HEK293 (cell line): Measurements from ENCODE around the gene FADD.
A peak's percentile ranks its signal among the peaks of the same experiment; 100 is the strongest.

Experiments used
- EGR2 ChIP-seq: fragments of 450-650 bp; formaldehyde crosslinking; IDR thresholded peaks from 2 replicates; pipeline ENCODE4 v1.5.1; 2016; ENCODE audit warnings: low read depth, missing biosample characterization, missing genetic modification characterization
- GLI2 ChIP-seq: fragments of 450-650 bp; formaldehyde crosslinking; IDR thresholded peaks from 2 replicates; pipeline ENCODE4; 2017; ENCODE audit warnings: missing biosample characterization, missing genetic modification characterization, low read depth, borderline replicate concordance
- GLIS2 ChIP-seq: fragments of 450-650 bp; formaldehyde crosslinking; IDR thresholded peaks from 2 replicates; pipeline ENCODE4 v1.5.1; 2016; ENCODE audit warnings: missing biosample characterization, missing genetic modification characterization
- SP3 ChIP-seq: fragments of 450-650 bp; formaldehyde crosslinking; IDR thresholded peaks from 2 replicates; pipeline ENCODE4 v1.5.1; 2016; ENCODE audit warnings: missing biosample characterization, missing genetic modification characterization
- TCF7L2 ChIP-seq: IDR thresholded peaks from 2 replicates; pipeline ENCODE4 v1.6.1; 2011; ENCODE audit warnings: low read depth, mild to moderate bottlenecking, inconsistent platforms, low read length, moderate library complexity, borderline replicate concordance
- ZBTB26 ChIP-seq: fragments of 450-650 bp; formaldehyde crosslinking; optimal IDR thresholded peaks from 2 replicates; pipeline ENCODE3; 2016; ENCODE audit warnings: missing biosample characterization, mild to moderate bottlenecking, missing genetic modification characterization
- ZFHX2 ChIP-seq: fragments of 450-650 bp; formaldehyde crosslinking; conservative IDR thresholded peaks from 2 replicates; pipeline ENCODE4 v1.5.1; 2016; ENCODE audit warnings: missing biosample characterization, missing genetic modification characterization
- ZNF157 ChIP-seq: fragments of 450-650 bp; formaldehyde crosslinking; IDR thresholded peaks from 2 replicates; pipeline ENCODE4 v1.5.1; 2016; ENCODE audit warnings: missing biosample characterization, missing genetic modification characterization
- ZNF169 ChIP-seq: fragments of 450-650 bp; formaldehyde crosslinking; IDR thresholded peaks from 2 replicates; pipeline ENCODE4 v1.5.1; 2016; ENCODE audit warnings: missing biosample characterization, missing genetic modification characterization
- ZNF174 ChIP-seq: fragments of 450-650 bp; formaldehyde crosslinking; IDR thresholded peaks from 2 replicates; pipeline ENCODE4 v1.5.0; 2017; ENCODE audit warnings: missing biosample characterization, mild to moderate bottlenecking, missing genetic modification characterization
- ZNF2 ChIP-seq: fragments of 450-650 bp; formaldehyde crosslinking; IDR thresholded peaks from 2 replicates; pipeline ENCODE4 v1.5.1; 2016; ENCODE audit warnings: missing biosample characterization, missing genetic modification characterization
- ZNF214 ChIP-seq: fragments of 450-650 bp; formaldehyde crosslinking; IDR thresholded peaks from 2 replicates; pipeline ENCODE4 v1.5.1; 2017; ENCODE audit warnings: missing biosample characterization, mild to moderate bottlenecking, missing genetic modification characterization, borderline replicate concordance
- ZNF221 ChIP-seq: fragments of 450-650 bp; formaldehyde crosslinking; IDR thresholded peaks from 2 replicates; pipeline ENCODE4 v1.5.1; 2017; ENCODE audit warnings: missing biosample characterization, missing genetic modification characterization, borderline replicate concordance
- ZNF23 ChIP-seq: fragments of 450-650 bp; formaldehyde crosslinking; IDR thresholded peaks from 2 replicates; pipeline ENCODE4 v1.5.1; 2016; ENCODE audit warnings: missing biosample characterization, missing genetic modification characterization, borderline replicate concordance
- ZNF266 ChIP-seq: fragments of 450-650 bp; formaldehyde crosslinking; IDR thresholded peaks from 2 replicates; pipeline ENCODE4 v1.5.1; 2016; ENCODE audit warnings: missing biosample characterization, missing genetic modification characterization, low read depth
- ZNF311 ChIP-seq: fragments of 450-650 bp; formaldehyde crosslinking; IDR thresholded peaks from 2 replicates; pipeline ENCODE4 v1.5.1; 2017; ENCODE audit warnings: missing biosample characterization, missing genetic modification characterization, borderline replicate concordance
- ZNF37A ChIP-seq: fragments of 450-650 bp; IDR thresholded peaks from 2 replicates; pipeline ENCODE4 v1.5.1; 2018; ENCODE audit warnings: missing biosample characterization, missing genetic modification characterization
- ZNF398 ChIP-seq: fragments of 450-650 bp; formaldehyde crosslinking; IDR thresholded peaks from 2 replicates; pipeline ENCODE4 v1.5.1; 2017; ENCODE audit warnings: missing biosample characterization, missing genetic modification characterization
- ZNF404 ChIP-seq: fragments of 450-650 bp; formaldehyde crosslinking; IDR thresholded peaks from 2 replicates; pipeline ENCODE4 v1.5.1; 2017; ENCODE audit warnings: missing biosample characterization, missing genetic modification characterization
- ZNF423 ChIP-seq: fragments of 450-650 bp; formaldehyde crosslinking; IDR thresholded peaks from 2 replicates; pipeline ENCODE4 v1.5.1; 2016; ENCODE audit warnings: missing biosample characterization, missing genetic modification characterization
- ZNF433 ChIP-seq: fragments of 450-650 bp; formaldehyde crosslinking; IDR thresholded peaks from 2 replicates; pipeline ENCODE4 v1.5.1; 2016; ENCODE audit warnings: missing biosample characterization, missing genetic modification characterization, low read depth
- ZNF501 ChIP-seq: fragments of 450-650 bp; formaldehyde crosslinking; IDR thresholded peaks from 2 replicates; pipeline ENCODE4 v1.5.1; 2016; ENCODE audit warnings: missing biosample characterization, missing genetic modification characterization
- ZNF514 ChIP-seq: fragments of 450-650 bp; formaldehyde crosslinking; IDR thresholded peaks from 2 replicates; pipeline ENCODE4 v1.5.1; 2016; ENCODE audit warnings: missing biosample characterization, missing genetic modification characterization
- ZNF521 ChIP-seq: fragments of 450-650 bp; formaldehyde crosslinking; IDR thresholded peaks from 2 replicates; pipeline ENCODE4 v1.5.1; 2017; ENCODE audit warnings: missing biosample characterization, mild to moderate bottlenecking, missing genetic modification characterization
- ZNF548 ChIP-seq: fragments of 450-650 bp; formaldehyde crosslinking; IDR thresholded peaks from 2 replicates; pipeline ENCODE4 v1.5.1; 2016; ENCODE audit warnings: missing biosample characterization, missing genetic modification characterization
- ZNF658 ChIP-seq: fragments of 450-650 bp; formaldehyde crosslinking; IDR thresholded peaks from 2 replicates; pipeline ENCODE4; 2016; ENCODE audit warnings: missing biosample characterization, missing genetic modification characterization
- ZSCAN23 ChIP-seq: fragments of 450-650 bp; formaldehyde crosslinking; IDR thresholded peaks from 2 replicates; pipeline ENCODE4 v1.5.1; 2016; ENCODE audit warnings: missing biosample characterization, missing genetic modification characterization
- ZXDB ChIP-seq: fragments of 450-650 bp; formaldehyde crosslinking; IDR thresholded peaks from 2 replicates; pipeline ENCODE4 v1.5.1; 2016; ENCODE audit warnings: missing biosample characterization, missing genetic modification characterization
- TF ChIP-seq, protein P1 (sequence below): fragments of 450-650 bp; IDR thresholded peaks from 2 replicates; pipeline ENCODE4 v1.5.1; 2018; ENCODE audit warnings: missing biosample characterization, missing genetic modification characterization
- TF ChIP-seq, protein P2 (sequence below): fragments of 450-650 bp; formaldehyde crosslinking; IDR thresholded peaks from 2 replicates; pipeline ENCODE4 v1.5.1; 2016; ENCODE audit warnings: missing biosample characterization, missing genetic modification characterization, borderline replicate concordance
- TF ChIP-seq, protein P3 (sequence below): fragments of 450-650 bp; formaldehyde crosslinking; IDR thresholded peaks from 2 replicates; pipeline ENCODE4 v1.5.1; 2016; ENCODE audit warnings: missing biosample characterization, missing genetic modification characterization

The FADD gene

GRCh38 chr11:70203751-70204465 is 812 bp downstream of the FADD start (continued):
- TF ChIP-seq SP3 (tag by site-specific recombination) (peak; percentile 46; the same call in 1 of the 2 replicates), ZNF501 (tag by site-specific recombination) (no peak), ZNF398 (no peak), ZNF548 (tag by site-specific recombination) (no peak), GLIS2 (no peak), ZFHX2 (tag by site-specific recombination) (peak; percentile 72), ZSCAN23 (tag by site-specific recombination) (no peak), ZNF433 (no peak), TCF7L2 (no peak), ZNF221 (tag by site-specific recombination) (no peak), ZNF266 (tag by site-specific recombination) (no peak), ZNF23 (tag by site-specific recombination) (no peak), ZNF658 (tag by site-specific recombination) (no peak), ZNF311 (tag by site-specific recombination) (no peak), ZNF521 (tag by site-specific recombination) (no peak), ZNF169 (tag by site-specific recombination) (no peak), ZNF404 (tag by site-specific recombination) (no peak), ZNF2 (tag by site-specific recombination) (0 out of 2 replicates have a peak, but pooled peaks have one; percentile 32), ZXDB (tag by site-specific recombination) (no peak), ZNF37A (tag by site-specific recombination) (no peak), GLI2 (tag by site-specific recombination) (no peak), ZNF214 (no peak), ZNF514 (tag by site-specific recombination) (no peak), ZNF174 (tag by site-specific recombination) (no peak), ZNF157 (tag by site-specific recombination) (no peak), EGR2 (peak; percentile 53; the same call in 1 of the 2 replicates), ZNF423 (tag by site-specific recombination) (no peak), ZBTB26 (tag by site-specific recombination) (peak; percentile 1)
- TF ChIP-seq, protein P1, sequence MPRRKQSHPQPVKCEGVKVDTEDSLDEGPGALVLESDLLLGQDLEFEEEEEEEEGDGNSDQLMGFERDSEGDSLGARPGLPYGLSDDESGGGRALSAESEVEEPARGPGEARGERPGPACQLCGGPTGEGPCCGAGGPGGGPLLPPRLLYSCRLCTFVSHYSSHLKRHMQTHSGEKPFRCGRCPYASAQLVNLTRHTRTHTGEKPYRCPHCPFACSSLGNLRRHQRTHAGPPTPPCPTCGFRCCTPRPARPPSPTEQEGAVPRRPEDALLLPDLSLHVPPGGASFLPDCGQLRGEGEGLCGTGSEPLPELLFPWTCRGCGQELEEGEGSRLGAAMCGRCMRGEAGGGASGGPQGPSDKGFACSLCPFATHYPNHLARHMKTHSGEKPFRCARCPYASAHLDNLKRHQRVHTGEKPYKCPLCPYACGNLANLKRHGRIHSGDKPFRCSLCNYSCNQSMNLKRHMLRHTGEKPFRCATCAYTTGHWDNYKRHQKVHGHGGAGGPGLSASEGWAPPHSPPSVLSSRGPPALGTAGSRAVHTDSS (tag by site-specific recombination): no peak
- TF ChIP-seq, protein P2, sequence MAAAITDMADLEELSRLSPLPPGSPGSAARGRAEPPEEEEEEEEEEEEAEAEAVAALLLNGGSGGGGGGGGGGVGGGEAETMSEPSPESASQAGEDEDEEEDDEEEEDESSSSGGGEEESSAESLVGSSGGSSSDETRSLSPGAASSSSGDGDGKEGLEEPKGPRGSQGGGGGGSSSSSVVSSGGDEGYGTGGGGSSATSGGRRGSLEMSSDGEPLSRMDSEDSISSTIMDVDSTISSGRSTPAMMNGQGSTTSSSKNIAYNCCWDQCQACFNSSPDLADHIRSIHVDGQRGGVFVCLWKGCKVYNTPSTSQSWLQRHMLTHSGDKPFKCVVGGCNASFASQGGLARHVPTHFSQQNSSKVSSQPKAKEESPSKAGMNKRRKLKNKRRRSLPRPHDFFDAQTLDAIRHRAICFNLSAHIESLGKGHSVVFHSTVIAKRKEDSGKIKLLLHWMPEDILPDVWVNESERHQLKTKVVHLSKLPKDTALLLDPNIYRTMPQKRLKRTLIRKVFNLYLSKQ (tag by site-specific recombination): no peak
- TF ChIP-seq, protein P3, sequence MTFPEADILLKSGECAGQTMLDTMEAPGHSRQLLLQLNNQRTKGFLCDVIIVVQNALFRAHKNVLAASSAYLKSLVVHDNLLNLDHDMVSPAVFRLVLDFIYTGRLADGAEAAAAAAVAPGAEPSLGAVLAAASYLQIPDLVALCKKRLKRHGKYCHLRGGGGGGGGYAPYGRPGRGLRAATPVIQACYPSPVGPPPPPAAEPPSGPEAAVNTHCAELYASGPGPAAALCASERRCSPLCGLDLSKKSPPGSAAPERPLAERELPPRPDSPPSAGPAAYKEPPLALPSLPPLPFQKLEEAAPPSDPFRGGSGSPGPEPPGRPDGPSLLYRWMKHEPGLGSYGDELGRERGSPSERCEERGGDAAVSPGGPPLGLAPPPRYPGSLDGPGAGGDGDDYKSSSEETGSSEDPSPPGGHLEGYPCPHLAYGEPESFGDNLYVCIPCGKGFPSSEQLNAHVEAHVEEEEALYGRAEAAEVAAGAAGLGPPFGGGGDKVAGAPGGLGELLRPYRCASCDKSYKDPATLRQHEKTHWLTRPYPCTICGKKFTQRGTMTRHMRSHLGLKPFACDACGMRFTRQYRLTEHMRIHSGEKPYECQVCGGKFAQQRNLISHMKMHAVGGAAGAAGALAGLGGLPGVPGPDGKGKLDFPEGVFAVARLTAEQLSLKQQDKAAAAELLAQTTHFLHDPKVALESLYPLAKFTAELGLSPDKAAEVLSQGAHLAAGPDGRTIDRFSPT (tag by site-specific recombination): 0 out of 2 replicates have a peak, but pooled peaks have one; percentile 31
